Measurements from ENCODE around the gene SLC1A5.

DNA sequence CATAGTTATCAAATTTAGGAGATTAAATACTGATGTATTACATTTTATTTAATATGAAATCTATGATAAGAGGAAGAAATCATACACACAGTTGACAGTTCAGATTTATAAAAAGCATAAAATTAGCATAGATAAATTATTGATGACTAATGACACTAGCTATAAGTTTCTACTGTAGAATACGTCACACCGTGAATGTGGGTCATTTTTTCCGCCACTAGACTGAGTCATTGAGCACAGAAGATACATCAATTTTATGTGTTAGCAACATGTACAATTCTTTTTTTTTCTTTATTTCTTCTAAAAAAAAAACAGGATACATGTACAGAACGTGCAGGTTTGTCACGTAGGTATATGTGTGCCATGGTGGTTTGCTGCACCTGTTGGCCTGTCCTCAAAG lies 40.1 kb upstream of the SLC1A5 start:
- TF ChIP-seq, protein P1, sequence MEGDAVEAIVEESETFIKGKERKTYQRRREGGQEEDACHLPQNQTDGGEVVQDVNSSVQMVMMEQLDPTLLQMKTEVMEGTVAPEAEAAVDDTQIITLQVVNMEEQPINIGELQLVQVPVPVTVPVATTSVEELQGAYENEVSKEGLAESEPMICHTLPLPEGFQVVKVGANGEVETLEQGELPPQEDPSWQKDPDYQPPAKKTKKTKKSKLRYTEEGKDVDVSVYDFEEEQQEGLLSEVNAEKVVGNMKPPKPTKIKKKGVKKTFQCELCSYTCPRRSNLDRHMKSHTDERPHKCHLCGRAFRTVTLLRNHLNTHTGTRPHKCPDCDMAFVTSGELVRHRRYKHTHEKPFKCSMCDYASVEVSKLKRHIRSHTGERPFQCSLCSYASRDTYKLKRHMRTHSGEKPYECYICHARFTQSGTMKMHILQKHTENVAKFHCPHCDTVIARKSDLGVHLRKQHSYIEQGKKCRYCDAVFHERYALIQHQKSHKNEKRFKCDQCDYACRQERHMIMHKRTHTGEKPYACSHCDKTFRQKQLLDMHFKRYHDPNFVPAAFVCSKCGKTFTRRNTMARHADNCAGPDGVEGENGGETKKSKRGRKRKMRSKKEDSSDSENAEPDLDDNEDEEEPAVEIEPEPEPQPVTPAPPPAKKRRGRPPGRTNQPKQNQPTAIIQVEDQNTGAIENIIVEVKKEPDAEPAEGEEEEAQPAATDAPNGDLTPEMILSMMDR (IDR thresholded peaks at IDR 0.05) = no peak
- no peak for TF ChIP-seq POLR2A (IDR thresholded peaks at IDR 0.05)

All from uterus (tissue), 2 donors.